GM18867 (cell line): ENCODE data around the gene C16orf87.
"Not testable (repeated sequence)": the region's sequence is repeated elsewhere in the genome, so short reads cannot be mapped to it uniquely, and the experiment has no call there.

Experiments used
- ATAC-seq: cut with Tn5 transposase; IDR thresholded peaks from one replicate; pipeline ENCODE4 v1.9.1; 2021; ENCODE audit warnings: mild to moderate bottlenecking, moderate library complexity; ENCODE audit not compliant: unreplicated experiment

C16orf87 gene

GRCh38 chr16:46830902-46831647 lies at the start of gene C16orf87:
C16orf87 (minus strand) TSS chr16:46831180; CDS start chr16:46831149, 31 bp downstream.
- ATAC-seq: peak; percentile 93

- ATAC-seq: no peak
Measured at GRCh38 chr16:46875243-46875642, 44.3 kb upstream of the C16orf87 start.

- ATAC-seq: no peak
Measured at GRCh38 chr16:46873201-46873600, 42.2 kb upstream of the C16orf87 start.

- no peak for ATAC-seq
Measured at GRCh38 chr16:46871597-46871996, 40.6 kb upstream of the C16orf87 start.

- not testable (repeated sequence) for ATAC-seq
Measured at GRCh38 chr16:46868891-46869290, 37.9 kb upstream of the C16orf87 start.

- not testable (repeated sequence) for ATAC-seq
Measured at GRCh38 chr16:46867486-46867885, 36.5 kb upstream of the C16orf87 start.

- ATAC-seq: no peak
Measured at GRCh38 chr16:46866286-46866685, 35.3 kb upstream of the C16orf87 start.

- ATAC-seq: no peak
Measured at GRCh38 chr16:46862555-46863447, 31.8 kb upstream of the C16orf87 start.

- ATAC-seq: no peak
Measured at GRCh38 chr16:46859719-46860152, 28.8 kb upstream of the C16orf87 start.

- ATAC-seq: no peak
Measured at GRCh38 chr16:46858151-46858550, 27.2 kb upstream of the C16orf87 start.

- no peak for ATAC-seq
Measured at GRCh38 chr16:46857368-46857945, 26.5 kb upstream of the C16orf87 start.

GRCh38 chr16:46855389-46855788 lies 24.4 kb upstream of the C16orf87 start:
- ATAC-seq: no peak

GRCh38 chr16:46854846-46855245 lies 23.9 kb upstream of the C16orf87 start:
- no peak for ATAC-seq

GRCh38 chr16:46853713-46854443 lies 22.9 kb upstream of the C16orf87 start:
- ATAC-seq: peak; percentile 63

- no peak for ATAC-seq
Measured at GRCh38 chr16:46852130-46852529, 21.1 kb upstream of the C16orf87 start.

GRCh38 chr16:46850619-46851555 lies 19.9 kb upstream of the C16orf87 start:
- peak; percentile 64 for ATAC-seq

GRCh38 chr16:46848768-46849764 lies 18.1 kb upstream of the C16orf87 start:
- no peak for ATAC-seq

GRCh38 chr16:46845952-46846351 lies 15.0 kb upstream of the C16orf87 start:
- ATAC-seq: no peak
